GM19099 (cell line): ENCODE data around the gene TMEM196.

Source experiments
- POLR2A ChIP-seq: IDR thresholded peaks from 3 replicates; pipeline ENCODE4 v1.6.1; 2011; ENCODE audit warnings: low read depth; ENCODE audit not compliant: insufficient read length; ENCODE audit errors: extremely low read depth

The TMEM196 gene

GRCh38 chr7:19772841-19773760 lies at the start of gene TMEM196:
TSS of gene TMEM196 (minus strand) at chr7:19773617. CDS start at chr7:19772696, 921 bp downstream.
- TF ChIP-seq POLR2A = no peak

GRCh38 chr7:19816128-19816527 lies 42.7 kb upstream of the TMEM196 start:
- TF ChIP-seq POLR2A = no peak

- no peak for TF ChIP-seq POLR2A
Measured at GRCh38 chr7:19815546-19815945, 42.1 kb upstream of the TMEM196 start.

- TF ChIP-seq POLR2A = no peak
Measured at GRCh38 chr7:19814776-19815175, 41.4 kb upstream of the TMEM196 start.

GRCh38 chr7:19811386-19811785 lies 38.0 kb upstream of the TMEM196 start:
- TF ChIP-seq POLR2A = no peak

- no peak for TF ChIP-seq POLR2A
Measured at GRCh38 chr7:19798986-19799385, 25.6 kb upstream of the TMEM196 start.

- TF ChIP-seq POLR2A = no peak
Measured at GRCh38 chr7:19783541-19783940, 10.1 kb upstream of the TMEM196 start.

GRCh38 chr7:19776981-19777380 lies 3.6 kb upstream of the TMEM196 start:
- TF ChIP-seq POLR2A = no peak

GRCh38 chr7:19775578-19775977 lies 2.2 kb upstream of the TMEM196 start:
- TF ChIP-seq POLR2A = no peak

GRCh38 chr7:19772306-19772705 lies 1.1 kb downstream of the TMEM196 start:
- TF ChIP-seq POLR2A = no peak

GRCh38 chr7:19762631-19763030 lies 10.8 kb downstream of the TMEM196 start:
- TF ChIP-seq POLR2A = no peak

GRCh38 chr7:19754521-19755116 lies 18.8 kb downstream of the TMEM196 start:
- TF ChIP-seq POLR2A = no peak

- no peak for TF ChIP-seq POLR2A
Measured at GRCh38 chr7:19752020-19752419, 21.4 kb downstream of the TMEM196 start.

GRCh38 chr7:19749658-19750057 lies 23.8 kb downstream of the TMEM196 start:
- no peak for TF ChIP-seq POLR2A

GRCh38 chr7:19747740-19748339 lies 25.6 kb downstream of the TMEM196 start:
- no peak for TF ChIP-seq POLR2A

- TF ChIP-seq POLR2A = no peak
Measured at GRCh38 chr7:19744075-19744474, 29.3 kb downstream of the TMEM196 start.
